GM12801 (cell line): ENCODE results near the gene ADAM15.

Experiments used
- TF ChIP-seq, protein P1 (sequence below): IDR thresholded peaks from one replicate; pipeline ENCODE4 v1.5.1; 2011; ENCODE audit warnings: control low read depth; ENCODE audit not compliant: insufficient read length; ENCODE audit errors: extremely low read depth

ADAM15 gene

GRCh38 chr1:155009742-155010141 lies 41.4 kb upstream of the ADAM15 start:
- TF ChIP-seq, protein P1, sequence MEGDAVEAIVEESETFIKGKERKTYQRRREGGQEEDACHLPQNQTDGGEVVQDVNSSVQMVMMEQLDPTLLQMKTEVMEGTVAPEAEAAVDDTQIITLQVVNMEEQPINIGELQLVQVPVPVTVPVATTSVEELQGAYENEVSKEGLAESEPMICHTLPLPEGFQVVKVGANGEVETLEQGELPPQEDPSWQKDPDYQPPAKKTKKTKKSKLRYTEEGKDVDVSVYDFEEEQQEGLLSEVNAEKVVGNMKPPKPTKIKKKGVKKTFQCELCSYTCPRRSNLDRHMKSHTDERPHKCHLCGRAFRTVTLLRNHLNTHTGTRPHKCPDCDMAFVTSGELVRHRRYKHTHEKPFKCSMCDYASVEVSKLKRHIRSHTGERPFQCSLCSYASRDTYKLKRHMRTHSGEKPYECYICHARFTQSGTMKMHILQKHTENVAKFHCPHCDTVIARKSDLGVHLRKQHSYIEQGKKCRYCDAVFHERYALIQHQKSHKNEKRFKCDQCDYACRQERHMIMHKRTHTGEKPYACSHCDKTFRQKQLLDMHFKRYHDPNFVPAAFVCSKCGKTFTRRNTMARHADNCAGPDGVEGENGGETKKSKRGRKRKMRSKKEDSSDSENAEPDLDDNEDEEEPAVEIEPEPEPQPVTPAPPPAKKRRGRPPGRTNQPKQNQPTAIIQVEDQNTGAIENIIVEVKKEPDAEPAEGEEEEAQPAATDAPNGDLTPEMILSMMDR = no peak

DNA sequence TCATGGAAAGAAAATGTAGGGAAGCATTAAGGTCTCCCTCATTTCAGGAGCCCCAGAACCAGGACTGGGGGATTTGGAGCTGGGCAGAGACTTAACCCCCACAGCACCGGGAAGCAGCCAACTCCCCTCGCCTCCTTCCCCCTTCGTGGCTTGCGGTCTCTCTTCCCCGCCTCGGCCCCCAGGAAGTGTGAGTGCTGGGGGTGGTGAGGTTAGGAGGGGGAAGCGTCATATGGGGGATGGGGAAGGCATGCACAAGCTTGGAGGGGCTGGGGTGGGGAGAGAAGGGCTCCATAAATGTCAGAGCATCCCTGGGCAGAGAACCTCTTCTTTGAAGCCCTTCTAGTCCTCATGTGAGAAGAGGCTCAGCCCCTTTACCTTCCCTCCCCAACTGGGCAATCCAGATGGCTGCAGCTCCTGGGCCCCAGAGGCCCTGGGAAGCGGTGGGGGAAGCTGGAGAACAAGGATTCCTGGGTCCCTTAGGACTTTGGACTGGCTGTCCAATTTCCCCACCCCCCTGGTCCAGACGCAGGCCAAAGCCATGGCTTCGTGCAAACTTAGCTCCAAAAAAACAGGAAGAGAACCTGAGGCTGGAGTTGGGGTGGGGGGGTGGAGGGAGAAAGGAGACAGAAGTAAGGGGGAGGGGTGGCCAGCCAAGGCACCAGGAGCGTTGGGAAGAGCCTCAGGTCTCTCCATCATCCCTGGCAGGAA lies 40.8 kb upstream of the ADAM15 start:
- TF ChIP-seq, protein P1 = no peak

DNA sequence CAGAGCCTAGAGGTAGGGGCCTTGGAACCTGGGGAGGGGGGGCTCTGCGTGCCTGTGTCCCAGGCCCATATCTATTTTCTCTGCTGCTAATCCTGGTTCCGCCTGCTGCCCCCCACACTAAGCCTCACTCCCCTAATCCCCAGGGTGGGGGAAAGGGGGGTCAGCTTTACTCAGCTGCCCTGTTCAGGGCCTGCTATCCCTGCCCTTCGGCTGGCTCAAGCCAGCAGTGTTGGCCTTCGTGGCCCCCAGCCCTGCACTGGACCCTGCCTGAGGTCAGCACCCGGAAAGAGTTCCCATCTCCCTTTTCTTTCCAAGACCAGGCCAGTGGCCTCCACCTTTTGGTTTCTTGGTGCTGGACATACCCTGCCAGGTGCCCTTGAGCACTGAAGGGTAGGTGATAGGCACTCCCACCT lies 40.1 kb upstream of the ADAM15 start:
- TF ChIP-seq, protein P1 = no peak

- TF ChIP-seq, protein P1 = no peak
Measured at GRCh38 chr1:155011437-155012025, 39.6 kb upstream of the ADAM15 start.

DNA sequence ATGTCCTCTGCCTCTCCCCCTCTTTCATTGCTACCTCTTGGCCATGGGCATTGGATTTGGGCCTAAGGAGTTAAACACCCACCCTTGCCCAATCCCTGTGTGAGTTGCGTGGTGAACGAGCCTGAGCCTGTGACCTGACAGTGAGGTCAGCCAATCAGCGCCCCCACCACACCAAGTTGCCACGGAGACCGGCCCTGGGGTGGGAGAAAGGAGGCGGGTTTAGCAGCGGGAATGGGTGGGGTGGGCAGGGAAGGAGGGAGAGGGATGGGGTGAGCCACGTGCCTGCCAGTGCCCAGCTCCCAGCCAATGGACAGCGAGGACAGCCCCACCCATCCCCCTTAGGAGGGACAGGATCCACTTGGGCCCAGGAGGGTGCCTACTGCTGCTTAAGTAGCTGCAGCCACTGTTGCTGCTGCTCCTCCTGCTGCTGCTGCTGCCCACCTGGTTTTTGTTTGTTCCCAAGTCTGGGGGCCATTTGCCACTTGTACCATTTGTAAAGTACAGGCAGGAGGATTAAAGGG lies 39.0 kb upstream of the ADAM15 start:
- TF ChIP-seq, protein P1 = no peak

DNA sequence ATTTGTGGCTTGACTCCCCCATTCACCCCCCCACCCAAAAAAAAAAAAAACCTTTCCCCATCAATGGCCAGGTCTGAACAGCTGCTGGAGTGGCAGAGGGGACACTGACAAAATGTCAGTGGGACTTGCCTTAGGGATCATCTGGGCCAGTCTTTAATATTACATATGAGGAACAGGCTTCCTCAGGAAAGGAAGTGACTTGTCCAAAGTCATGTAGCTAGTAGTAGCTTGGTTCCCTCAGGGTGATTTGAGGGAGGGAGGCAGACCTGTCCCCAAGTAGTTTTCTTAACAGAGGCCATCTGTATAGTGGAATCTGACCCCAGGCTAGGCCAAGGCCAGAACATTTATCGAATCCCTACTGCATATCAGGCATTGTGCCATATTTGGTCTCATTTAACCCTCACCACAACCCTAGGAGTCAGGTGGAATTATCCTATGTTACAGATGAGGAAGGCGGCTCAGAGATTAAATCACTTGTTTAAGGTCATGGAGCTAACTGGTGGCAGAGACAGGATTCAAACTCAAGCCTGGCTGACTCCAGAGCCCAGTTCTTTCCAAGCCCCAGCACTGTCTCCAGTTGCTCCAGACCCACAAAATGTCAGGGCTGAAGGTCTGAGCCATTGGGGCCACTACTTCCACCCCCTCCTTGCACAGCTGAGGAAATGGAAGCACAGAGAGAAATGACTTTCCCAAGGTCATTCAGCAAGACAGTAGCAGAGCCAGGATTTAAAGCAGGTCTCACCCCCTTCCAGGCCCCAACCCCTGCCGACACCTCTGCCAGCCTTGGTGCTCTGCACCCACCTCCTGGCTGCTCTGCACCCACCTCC lies 38.1 kb upstream of the ADAM15 start:
- TF ChIP-seq, protein P1 = no peak

- TF ChIP-seq, protein P1 = no peak
Measured at GRCh38 chr1:155013632-155014031, 37.5 kb upstream of the ADAM15 start.
